Hepatocyte (in vitro differentiated cells): ENCODE measurements around the gene RAPGEF6.

ENCODE experiments used
- CTCF ChIP-seq: fragments of 200-600 bp; sonication (generic); IDR thresholded peaks from 2 replicates; pipeline ENCODE4 v1.5.1; 2016; ENCODE audit warnings: antibody characterized with exemption, mild to moderate bottlenecking; ENCODE audit not compliant: poor library complexity
- EZH2 ChIP-seq: fragments of 200-600 bp; sonication (generic); IDR thresholded peaks from 2 replicates; pipeline ENCODE4 v1.6.1; 2016; ENCODE audit warnings: antibody characterized with exemption, mild to moderate bottlenecking, borderline replicate concordance
- EZH2phosphoT487 ChIP-seq: fragments of 200-600 bp; sonication (generic); IDR thresholded peaks from one replicate; pipeline ENCODE4 v1.6.1; 2018; ENCODE audit warnings: antibody characterized with exemption, mild to moderate bottlenecking, low read depth, moderate library complexity; ENCODE audit not compliant: unreplicated experiment, severe bottlenecking

- TF ChIP-seq CTCF (no peak), EZH2 (no peak), EZH2phosphoT487 (no peak)
Observed at GRCh38 chr5:131378721-131379541, 256.1 kb downstream of the RAPGEF6 start.
